K562 (cell line): ENCODE data around the gene F11R. TPM values are rescaled to one million over a fixed set of nuclear protein-coding genes. Genes with fewer than 3 reads are reported as not detected.
A peak's percentile ranks its signal among the peaks of the same experiment; 100 is the strongest.

Source experiments
- CREB3L1 ChIP-seq: fragments of 450-650 bp; IDR thresholded peaks from 2 replicates; pipeline ENCODE4 v1.6.1; 2014; ENCODE audit warnings: low read depth, mild to moderate bottlenecking, moderate library complexity, borderline replicate concordance
- ESRRB ChIP-seq: fragments of 250-450 bp; sonication (Bioruptor Pico); IDR thresholded peaks from 2 replicates; pipeline ENCODE4 v1.5.0; 2020; ENCODE audit warnings: mild to moderate bottlenecking, moderate library complexity, borderline replicate concordance
- EWSR1 ChIP-seq: fragments of 450-650 bp; IDR thresholded peaks from 2 replicates; pipeline ENCODE4 v1.6.1; 2018; ENCODE audit warnings: borderline replicate concordance, mild to moderate bottlenecking, low read depth, moderate library complexity; ENCODE audit not compliant: partially characterized antibody
- MBD2 ChIP-seq: sonication (generic); IDR thresholded peaks from 2 replicates; pipeline ENCODE4 v1.6.1; 2016; ENCODE audit warnings: low read depth, borderline replicate concordance
- MCM5 ChIP-seq: fragments of 450-650 bp; IDR thresholded peaks from 2 replicates; pipeline ENCODE4 v1.6.1; 2016; ENCODE audit warnings: low read depth
- NELFE ChIP-seq: IDR thresholded peaks from 2 replicates; pipeline ENCODE4 v1.6.1; 2011; ENCODE audit warnings: mild to moderate bottlenecking; ENCODE audit not compliant: insufficient read depth, insufficient read length
- NR2C1 ChIP-seq, 2 experiments: fragments of 450-650 bp; IDR thresholded peaks; 2 replicates each; pipeline ENCODE4 v1.6.1; 2017; ENCODE audit warnings: mild to moderate bottlenecking in 2 of 2, antibody characterized with exemption in 1 of 2, inconsistent platforms in 1 of 2, missing compliant biosample characterization in 1 of 2, missing genetic modification characterization in 1 of 2
- PHF20 ChIP-seq: fragments of 450-650 bp; IDR thresholded peaks from 2 replicates; pipeline ENCODE4 v1.6.1; 2018; ENCODE audit not compliant: partially characterized antibody
- POLR2G ChIP-seq: fragments of 200-400 bp; formaldehyde crosslinking; IDR thresholded peaks from 2 replicates; pipeline ENCODE4 v1.6.1; 2017; ENCODE audit warnings: low read depth, mild to moderate bottlenecking, antibody characterized with exemption, low read length, moderate library complexity
- RBFOX2 ChIP-seq: fragments of 200-400 bp; formaldehyde crosslinking; IDR thresholded peaks from 2 replicates; pipeline ENCODE4 v1.6.1; 2017; ENCODE audit warnings: low read depth, mild to moderate bottlenecking, low read length, moderate library complexity
- RUNX1 ChIP-seq: sonication (generic); IDR thresholded peaks from 2 replicates; pipeline ENCODE4 v1.6.1; 2016; ENCODE audit warnings: antibody characterized with exemption, low read depth
- TFAP4 ChIP-seq: sonication (generic); formaldehyde crosslinking; IDR thresholded peaks from 2 replicates; pipeline ENCODE4 v1.8.0; 2022; ENCODE audit warnings: missing genetic modification reagents, mild to moderate bottlenecking, moderate library complexity, borderline replicate concordance
- ZNF212 ChIP-seq: fragments of 450-650 bp; formaldehyde crosslinking; IDR thresholded peaks from 2 replicates; pipeline ENCODE4 v1.4.0; 2020; ENCODE audit warnings: mild to moderate bottlenecking
- ZNF347 ChIP-seq: fragments of 450-650 bp; formaldehyde crosslinking; IDR thresholded peaks from 2 replicates; pipeline ENCODE4 v1.4.0; 2020; ENCODE audit warnings: low read depth, mild to moderate bottlenecking, moderate library complexity
- polyA plus RNA-seq, 8 experiments: library from polyadenylated mRNA; depleted of rRNA in 4 of 8; stranded (reverse) in 5 of 8; unstranded in 3 of 8; fragments of >200 nt; fragmentation: Nextera tagmentation in 2 of 8; fragmentation: Illumina TruSeq in 1 of 8; extraction: Ambion mirVana in 2 of 8; extraction: Trizol in 1 of 8; gene quantifications; 2 replicates each; pipeline versions ENCODE4 v1.2.1 to v1.2.3, GENCODE V29; 2011 to 2014; ENCODE audit warnings: inconsistent platforms in 1 of 8, missing spikeins in 1 of 8
- total RNA-seq, 7 experiments: library from RNA; depleted of rRNA in 6 of 7; stranded (reverse); fragments of >200 nt in 6 of 7; fragmentation: Illumina TruSeq in 2 of 7; extraction: Trizol in 2 of 7; gene quantifications; 2 replicates each; pipeline versions ENCODE4 v1.2.1 to v1.2.3, GENCODE V29; 2011 to 2021; ENCODE audit warnings: low replicate concordance in 1 of 7
- TF ChIP-seq, protein P1 (sequence below): fragments of 450-650 bp; formaldehyde crosslinking; IDR thresholded peaks from 2 replicates; pipeline ENCODE4 v1.4.0; 2020; ENCODE audit warnings: mild to moderate bottlenecking, moderate library complexity
- TF ChIP-seq, protein P2 (sequence below), 3 experiments: fragments of 200-800 bp in 1 of 3; fragments of 250-450 bp in 1 of 3; fragments of 450-650 bp in 1 of 3; sonication (Bioruptor Pico) in 1 of 3; sonication (Bioruptor generic) in 1 of 3; formaldehyde crosslinking in 1 of 3; IDR thresholded peaks; 2 replicates each; pipeline versions ENCODE4 v1.6.1 to v1.8.0; 2016 to 2022; ENCODE audit warnings: mild to moderate bottlenecking in 2 of 3, missing genetic modification characterization in 2 of 3, missing compliant biosample characterization in 1 of 3, moderate library complexity in 1 of 3
- TF ChIP-seq, protein P3 (sequence below): fragments of 450-650 bp; IDR thresholded peaks from 2 replicates; pipeline ENCODE4 v1.6.1; 2016; ENCODE audit warnings: antibody characterized with exemption

F11R gene
- total and polyA plus RNA-seq, 9 of the 15 experiments (the other 6 are each of a cell fraction or from before 2014, with no cell fraction given), result 27.4 to 187 (median 52.5) TPM

DNA sequence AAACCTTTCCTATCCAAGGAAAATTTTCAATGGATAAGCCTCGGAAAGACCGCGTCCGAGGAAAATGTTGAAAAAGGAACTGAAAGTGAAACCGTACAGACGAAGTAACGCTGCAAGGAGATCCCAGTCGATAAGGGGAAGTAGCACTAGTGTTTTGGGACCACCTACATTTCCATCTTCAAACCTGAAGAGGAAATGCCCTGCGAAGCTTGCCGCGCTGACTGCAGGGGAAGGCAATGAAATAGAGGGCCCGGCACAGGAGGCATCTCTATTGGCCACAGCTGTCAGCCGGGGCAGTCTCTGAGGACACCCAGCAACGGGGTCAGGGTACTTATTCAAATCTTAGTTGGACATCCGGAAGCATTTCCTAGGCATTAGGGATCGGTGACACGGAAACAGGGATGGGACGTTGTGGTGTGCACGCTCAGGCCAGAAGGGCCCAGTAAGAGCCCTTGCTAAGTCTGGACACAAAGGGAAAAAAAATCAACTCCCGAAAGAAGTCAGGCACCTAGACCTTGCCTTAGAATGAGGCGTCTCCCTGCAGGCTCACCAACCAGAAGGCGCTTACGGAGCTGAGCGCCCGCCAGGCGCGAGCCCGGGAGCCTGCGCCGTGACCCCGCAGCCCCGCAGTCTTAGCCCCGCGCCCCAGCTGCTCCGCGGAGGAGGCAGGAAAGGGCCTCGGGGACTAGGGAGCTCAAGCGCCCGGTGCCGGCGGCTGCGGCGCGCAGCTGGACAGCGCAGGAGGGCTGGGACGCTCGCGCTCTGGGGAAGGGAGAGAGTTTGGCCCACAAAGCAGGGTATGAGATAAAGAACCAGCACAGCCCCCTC is 24.2 kb upstream of the F11R start (continued):
- TF ChIP-seq, protein P1, sequence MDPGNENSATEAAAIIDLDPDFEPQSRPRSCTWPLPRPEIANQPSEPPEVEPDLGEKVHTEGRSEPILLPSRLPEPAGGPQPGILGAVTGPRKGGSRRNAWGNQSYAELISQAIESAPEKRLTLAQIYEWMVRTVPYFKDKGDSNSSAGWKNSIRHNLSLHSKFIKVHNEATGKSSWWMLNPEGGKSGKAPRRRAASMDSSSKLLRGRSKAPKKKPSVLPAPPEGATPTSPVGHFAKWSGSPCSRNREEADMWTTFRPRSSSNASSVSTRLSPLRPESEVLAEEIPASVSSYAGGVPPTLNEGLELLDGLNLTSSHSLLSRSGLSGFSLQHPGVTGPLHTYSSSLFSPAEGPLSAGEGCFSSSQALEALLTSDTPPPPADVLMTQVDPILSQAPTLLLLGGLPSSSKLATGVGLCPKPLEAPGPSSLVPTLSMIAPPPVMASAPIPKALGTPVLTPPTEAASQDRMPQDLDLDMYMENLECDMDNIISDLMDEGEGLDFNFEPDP, result no peak
- TF ChIP-seq ZNF212 (CRISPR knock-in tag), result no peak
- TF ChIP-seq MBD2, result no peak
- TF ChIP-seq, protein P2, sequence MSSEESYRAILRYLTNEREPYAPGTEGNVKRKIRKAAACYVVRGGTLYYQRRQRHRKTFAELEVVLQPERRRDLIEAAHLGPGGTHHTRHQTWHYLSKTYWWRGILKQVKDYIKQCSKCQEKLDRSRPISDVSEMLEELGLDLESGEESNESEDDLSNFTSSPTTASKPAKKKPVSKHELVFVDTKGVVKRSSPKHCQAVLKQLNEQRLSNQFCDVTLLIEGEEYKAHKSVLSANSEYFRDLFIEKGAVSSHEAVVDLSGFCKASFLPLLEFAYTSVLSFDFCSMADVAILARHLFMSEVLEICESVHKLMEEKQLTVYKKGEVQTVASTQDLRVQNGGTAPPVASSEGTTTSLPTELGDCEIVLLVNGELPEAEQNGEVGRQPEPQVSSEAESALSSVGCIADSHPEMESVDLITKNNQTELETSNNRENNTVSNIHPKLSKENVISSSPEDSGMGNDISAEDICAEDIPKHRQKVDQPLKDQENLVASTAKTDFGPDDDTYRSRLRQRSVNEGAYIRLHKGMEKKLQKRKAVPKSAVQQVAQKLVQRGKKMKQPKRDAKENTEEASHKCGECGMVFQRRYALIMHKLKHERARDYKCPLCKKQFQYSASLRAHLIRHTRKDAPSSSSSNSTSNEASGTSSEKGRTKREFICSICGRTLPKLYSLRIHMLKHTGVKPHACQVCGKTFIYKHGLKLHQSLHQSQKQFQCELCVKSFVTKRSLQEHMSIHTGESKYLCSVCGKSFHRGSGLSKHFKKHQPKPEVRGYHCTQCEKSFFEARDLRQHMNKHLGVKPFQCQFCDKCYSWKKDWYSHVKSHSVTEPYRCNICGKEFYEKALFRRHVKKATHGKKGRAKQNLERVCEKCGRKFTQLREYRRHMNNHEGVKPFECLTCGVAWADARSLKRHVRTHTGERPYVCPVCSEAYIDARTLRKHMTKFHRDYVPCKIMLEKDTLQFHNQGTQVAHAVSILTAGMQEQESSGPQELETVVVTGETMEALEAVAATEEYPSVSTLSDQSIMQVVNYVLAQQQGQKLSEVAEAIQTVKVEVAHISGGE (CRISPR knock-in tag; IDR thresholded peaks at IDR 0.05), result no peak; a peak in 2 of 6 replicates
- TF ChIP-seq ZNF347 (CRISPR knock-in tag), result no peak
- no peak for TF ChIP-seq EWSR1
- TF ChIP-seq PHF20, result no peak
- TF ChIP-seq POLR2G, result peak; percentile 83
- TF ChIP-seq ESRRB (CRISPR knock-in tag), result no peak
- TF ChIP-seq NR2C1 (IDR thresholded peaks at IDR 0.05), result peak; percentile 91
- TF ChIP-seq NR2C1 (tag; IDR thresholded peaks at IDR 0.05), result peak; percentile 96
- peak; percentile 34; the same call in 1 of the 2 replicates for TF ChIP-seq CREB3L1
- TF ChIP-seq NELFE, result no peak
- TF ChIP-seq MCM5, result no peak
- TF ChIP-seq, protein P3, sequence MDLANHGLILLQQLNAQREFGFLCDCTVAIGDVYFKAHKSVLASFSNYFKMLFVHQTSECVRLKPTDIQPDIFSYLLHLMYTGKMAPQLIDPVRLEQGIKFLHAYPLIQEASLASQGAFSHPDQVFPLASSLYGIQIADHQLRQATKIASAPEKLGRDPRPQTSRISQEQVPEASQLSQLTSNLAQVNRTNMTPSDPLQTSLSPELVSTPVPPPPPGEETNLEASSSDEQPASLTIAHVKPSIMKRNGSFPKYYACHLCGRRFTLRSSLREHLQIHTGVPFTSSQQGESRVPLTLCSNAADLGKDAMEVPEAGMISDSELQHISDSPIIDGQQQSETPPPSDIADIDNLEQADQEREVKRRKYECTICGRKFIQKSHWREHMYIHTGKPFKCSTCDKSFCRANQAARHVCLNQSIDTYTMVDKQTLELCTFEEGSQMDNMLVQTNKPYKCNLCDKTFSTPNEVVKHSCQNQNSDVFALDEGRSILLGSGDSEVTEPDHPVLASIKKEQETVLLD, result no peak
- peak; percentile 85 for TF ChIP-seq RBFOX2
- no peak for TF ChIP-seq RUNX1
- TF ChIP-seq TFAP4 (CRISPR knock-in tag), result peak; percentile 88
